K562 (cell line): ENCODE data around the gene IGDCC3. TPM values are rescaled to one million over a fixed set of nuclear protein-coding genes. Genes with fewer than 3 reads are reported as not detected.
A peak's percentile ranks its signal among the peaks of the same experiment; 100 is the strongest.

Experiments
- ATF1 ChIP-seq, 2 experiments: fragments of 450-650 bp in 1 of 2; IDR thresholded peaks; 2 replicates each; pipeline ENCODE4 v1.6.1; 2016; ENCODE audit warnings: missing compliant biosample characterization in 1 of 2, missing genetic modification characterization in 1 of 2
- DACH1 ChIP-seq: fragments of 450-650 bp; IDR thresholded peaks from 2 replicates; pipeline ENCODE4 v1.6.1; 2018; ENCODE audit not compliant: partially characterized antibody
- ILF3 ChIP-seq: fragments of 450-650 bp; IDR thresholded peaks from 2 replicates; pipeline ENCODE4 v1.6.1; 2018; ENCODE audit warnings: antibody characterized with exemption, mild to moderate bottlenecking, moderate library complexity, borderline replicate concordance
- PTTG1 ChIP-seq: fragments of 450-650 bp; IDR thresholded peaks from 2 replicates; pipeline ENCODE4 v1.6.1; 2016; ENCODE audit warnings: low read depth, mild to moderate bottlenecking, missing genetic modification characterization, missing compliant biosample characterization
- TBL1XR1 ChIP-seq, 2 experiments: IDR thresholded peaks; 2 replicates each; pipeline ENCODE4 v1.6.1; 2012; ENCODE audit warnings: improper control_type of control experiment in 2 of 2, low read length in 2 of 2, mild to moderate bottlenecking in 1 of 2
- ZFP36 ChIP-seq: fragments of 150-350 bp; IDR thresholded peaks from 2 replicates; pipeline ENCODE4 v1.6.1; 2018; ENCODE audit warnings: low read length, low read depth; ENCODE audit not compliant: partially characterized antibody
- polyA plus RNA-seq, 8 experiments: library from polyadenylated mRNA; depleted of rRNA in 4 of 8; stranded (reverse) in 5 of 8; unstranded in 3 of 8; fragments of >200 nt; fragmentation: Nextera tagmentation in 2 of 8; fragmentation: Illumina TruSeq in 1 of 8; extraction: Ambion mirVana in 2 of 8; extraction: Trizol in 1 of 8; gene quantifications; 2 replicates each; pipeline versions ENCODE4 v1.2.1 to v1.2.3, GENCODE V29; 2011 to 2014; ENCODE audit warnings: inconsistent platforms in 1 of 8, missing spikeins in 1 of 8
- total RNA-seq, 7 experiments: library from RNA; depleted of rRNA in 6 of 7; stranded (reverse); fragments of >200 nt in 6 of 7; fragmentation: Illumina TruSeq in 2 of 7; extraction: Trizol in 2 of 7; gene quantifications; 2 replicates each; pipeline versions ENCODE4 v1.2.1 to v1.2.3, GENCODE V29; 2011 to 2021; ENCODE audit warnings: low replicate concordance in 1 of 7
- TF ChIP-seq, protein P1 (sequence below): fragments of 450-650 bp; IDR thresholded peaks from 2 replicates; pipeline ENCODE4 v1.6.1; 2016; ENCODE audit warnings: mild to moderate bottlenecking, moderate library complexity
- TF ChIP-seq, protein P2 (sequence below): conservative IDR thresholded peaks from 2 replicates; pipeline ENCODE4 v1.6.1; 2011; ENCODE audit warnings: low read depth, mild to moderate bottlenecking, low read length; ENCODE audit not compliant: control insufficient read depth
- TF ChIP-seq, protein P3 (sequence below), 2 experiments: fragments of 150-350 bp in 1 of 2; IDR thresholded peaks; 2 replicates each; pipeline ENCODE4 v1.6.1; 2012 to 2016; ENCODE audit warnings: low read depth in 2 of 2, low read length in 2 of 2, mild to moderate bottlenecking in 1 of 2, moderate library complexity in 1 of 2

The IGDCC3 gene
- total and polyA plus RNA-seq, 9 of the 15 experiments (the other 6 are each of a cell fraction or from before 2014, with no cell fraction given) = not detected

DNA sequence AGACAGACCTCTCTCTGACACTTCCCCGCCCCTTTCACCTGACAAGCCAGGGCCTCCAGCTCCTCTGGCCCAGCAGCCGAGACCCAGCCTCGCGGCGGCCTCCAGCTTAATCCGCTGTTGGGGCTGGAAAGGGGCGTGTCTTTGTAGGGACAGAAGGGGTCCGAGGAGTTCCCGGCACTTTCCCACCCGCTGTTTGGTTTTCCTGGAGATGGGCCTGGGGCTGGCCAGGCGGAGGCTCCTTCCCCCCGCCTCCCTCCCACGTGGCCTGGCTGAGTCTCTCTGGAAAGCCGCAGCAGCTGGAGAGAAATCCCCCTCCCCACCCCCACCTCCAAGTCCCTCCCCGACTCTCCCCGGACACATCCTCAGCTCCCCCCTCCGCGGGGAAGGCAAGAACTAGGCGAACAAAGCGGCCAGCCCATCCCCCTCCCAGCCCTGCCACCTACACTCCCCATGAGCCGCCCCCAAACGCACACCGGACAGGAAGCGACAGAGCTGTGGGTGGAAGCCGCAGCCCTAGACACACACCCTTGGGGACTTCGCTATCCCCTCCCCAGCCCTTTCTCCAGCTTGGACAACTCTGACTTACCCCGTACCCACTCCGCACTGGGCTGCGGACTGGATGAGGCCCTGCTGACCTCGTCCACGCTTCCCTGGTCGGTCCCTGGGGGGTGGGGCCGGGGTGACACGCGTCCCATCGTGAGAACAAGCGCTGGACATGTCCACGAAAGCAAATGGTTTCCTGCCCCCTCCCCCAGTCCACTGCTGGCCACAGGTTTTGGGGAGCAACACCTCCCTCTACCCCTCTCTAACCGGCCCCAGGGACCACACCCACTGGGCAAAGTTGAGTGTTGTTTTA is 43.8 kb upstream of the IGDCC3 start (continued):
- TF ChIP-seq, protein P1, sequence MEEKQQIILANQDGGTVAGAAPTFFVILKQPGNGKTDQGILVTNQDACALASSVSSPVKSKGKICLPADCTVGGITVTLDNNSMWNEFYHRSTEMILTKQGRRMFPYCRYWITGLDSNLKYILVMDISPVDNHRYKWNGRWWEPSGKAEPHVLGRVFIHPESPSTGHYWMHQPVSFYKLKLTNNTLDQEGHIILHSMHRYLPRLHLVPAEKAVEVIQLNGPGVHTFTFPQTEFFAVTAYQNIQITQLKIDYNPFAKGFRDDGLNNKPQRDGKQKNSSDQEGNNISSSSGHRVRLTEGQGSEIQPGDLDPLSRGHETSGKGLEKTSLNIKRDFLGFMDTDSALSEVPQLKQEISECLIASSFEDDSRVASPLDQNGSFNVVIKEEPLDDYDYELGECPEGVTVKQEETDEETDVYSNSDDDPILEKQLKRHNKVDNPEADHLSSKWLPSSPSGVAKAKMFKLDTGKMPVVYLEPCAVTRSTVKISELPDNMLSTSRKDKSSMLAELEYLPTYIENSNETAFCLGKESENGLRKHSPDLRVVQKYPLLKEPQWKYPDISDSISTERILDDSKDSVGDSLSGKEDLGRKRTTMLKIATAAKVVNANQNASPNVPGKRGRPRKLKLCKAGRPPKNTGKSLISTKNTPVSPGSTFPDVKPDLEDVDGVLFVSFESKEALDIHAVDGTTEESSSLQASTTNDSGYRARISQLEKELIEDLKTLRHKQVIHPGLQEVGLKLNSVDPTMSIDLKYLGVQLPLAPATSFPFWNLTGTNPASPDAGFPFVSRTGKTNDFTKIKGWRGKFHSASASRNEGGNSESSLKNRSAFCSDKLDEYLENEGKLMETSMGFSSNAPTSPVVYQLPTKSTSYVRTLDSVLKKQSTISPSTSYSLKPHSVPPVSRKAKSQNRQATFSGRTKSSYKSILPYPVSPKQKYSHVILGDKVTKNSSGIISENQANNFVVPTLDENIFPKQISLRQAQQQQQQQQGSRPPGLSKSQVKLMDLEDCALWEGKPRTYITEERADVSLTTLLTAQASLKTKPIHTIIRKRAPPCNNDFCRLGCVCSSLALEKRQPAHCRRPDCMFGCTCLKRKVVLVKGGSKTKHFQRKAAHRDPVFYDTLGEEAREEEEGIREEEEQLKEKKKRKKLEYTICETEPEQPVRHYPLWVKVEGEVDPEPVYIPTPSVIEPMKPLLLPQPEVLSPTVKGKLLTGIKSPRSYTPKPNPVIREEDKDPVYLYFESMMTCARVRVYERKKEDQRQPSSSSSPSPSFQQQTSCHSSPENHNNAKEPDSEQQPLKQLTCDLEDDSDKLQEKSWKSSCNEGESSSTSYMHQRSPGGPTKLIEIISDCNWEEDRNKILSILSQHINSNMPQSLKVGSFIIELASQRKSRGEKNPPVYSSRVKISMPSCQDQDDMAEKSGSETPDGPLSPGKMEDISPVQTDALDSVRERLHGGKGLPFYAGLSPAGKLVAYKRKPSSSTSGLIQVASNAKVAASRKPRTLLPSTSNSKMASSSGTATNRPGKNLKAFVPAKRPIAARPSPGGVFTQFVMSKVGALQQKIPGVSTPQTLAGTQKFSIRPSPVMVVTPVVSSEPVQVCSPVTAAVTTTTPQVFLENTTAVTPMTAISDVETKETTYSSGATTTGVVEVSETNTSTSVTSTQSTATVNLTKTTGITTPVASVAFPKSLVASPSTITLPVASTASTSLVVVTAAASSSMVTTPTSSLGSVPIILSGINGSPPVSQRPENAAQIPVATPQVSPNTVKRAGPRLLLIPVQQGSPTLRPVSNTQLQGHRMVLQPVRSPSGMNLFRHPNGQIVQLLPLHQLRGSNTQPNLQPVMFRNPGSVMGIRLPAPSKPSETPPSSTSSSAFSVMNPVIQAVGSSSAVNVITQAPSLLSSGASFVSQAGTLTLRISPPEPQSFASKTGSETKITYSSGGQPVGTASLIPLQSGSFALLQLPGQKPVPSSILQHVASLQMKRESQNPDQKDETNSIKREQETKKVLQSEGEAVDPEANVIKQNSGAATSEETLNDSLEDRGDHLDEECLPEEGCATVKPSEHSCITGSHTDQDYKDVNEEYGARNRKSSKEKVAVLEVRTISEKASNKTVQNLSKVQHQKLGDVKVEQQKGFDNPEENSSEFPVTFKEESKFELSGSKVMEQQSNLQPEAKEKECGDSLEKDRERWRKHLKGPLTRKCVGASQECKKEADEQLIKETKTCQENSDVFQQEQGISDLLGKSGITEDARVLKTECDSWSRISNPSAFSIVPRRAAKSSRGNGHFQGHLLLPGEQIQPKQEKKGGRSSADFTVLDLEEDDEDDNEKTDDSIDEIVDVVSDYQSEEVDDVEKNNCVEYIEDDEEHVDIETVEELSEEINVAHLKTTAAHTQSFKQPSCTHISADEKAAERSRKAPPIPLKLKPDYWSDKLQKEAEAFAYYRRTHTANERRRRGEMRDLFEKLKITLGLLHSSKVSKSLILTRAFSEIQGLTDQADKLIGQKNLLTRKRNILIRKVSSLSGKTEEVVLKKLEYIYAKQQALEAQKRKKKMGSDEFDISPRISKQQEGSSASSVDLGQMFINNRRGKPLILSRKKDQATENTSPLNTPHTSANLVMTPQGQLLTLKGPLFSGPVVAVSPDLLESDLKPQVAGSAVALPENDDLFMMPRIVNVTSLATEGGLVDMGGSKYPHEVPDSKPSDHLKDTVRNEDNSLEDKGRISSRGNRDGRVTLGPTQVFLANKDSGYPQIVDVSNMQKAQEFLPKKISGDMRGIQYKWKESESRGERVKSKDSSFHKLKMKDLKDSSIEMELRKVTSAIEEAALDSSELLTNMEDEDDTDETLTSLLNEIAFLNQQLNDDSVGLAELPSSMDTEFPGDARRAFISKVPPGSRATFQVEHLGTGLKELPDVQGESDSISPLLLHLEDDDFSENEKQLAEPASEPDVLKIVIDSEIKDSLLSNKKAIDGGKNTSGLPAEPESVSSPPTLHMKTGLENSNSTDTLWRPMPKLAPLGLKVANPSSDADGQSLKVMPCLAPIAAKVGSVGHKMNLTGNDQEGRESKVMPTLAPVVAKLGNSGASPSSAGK = 0 out of 2 replicates have a peak, but pooled peaks have one; percentile 6
- TF ChIP-seq, protein P2, sequence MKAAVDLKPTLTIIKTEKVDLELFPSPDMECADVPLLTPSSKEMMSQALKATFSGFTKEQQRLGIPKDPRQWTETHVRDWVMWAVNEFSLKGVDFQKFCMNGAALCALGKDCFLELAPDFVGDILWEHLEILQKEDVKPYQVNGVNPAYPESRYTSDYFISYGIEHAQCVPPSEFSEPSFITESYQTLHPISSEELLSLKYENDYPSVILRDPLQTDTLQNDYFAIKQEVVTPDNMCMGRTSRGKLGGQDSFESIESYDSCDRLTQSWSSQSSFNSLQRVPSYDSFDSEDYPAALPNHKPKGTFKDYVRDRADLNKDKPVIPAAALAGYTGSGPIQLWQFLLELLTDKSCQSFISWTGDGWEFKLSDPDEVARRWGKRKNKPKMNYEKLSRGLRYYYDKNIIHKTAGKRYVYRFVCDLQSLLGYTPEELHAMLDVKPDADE = no peak
- TF ChIP-seq ZFP36 (no peak), PTTG1 (tag) (no peak), TBL1XR1 (IDR thresholded peaks at IDR 0.05; ENCODE audit: low read length in 2 of 2) (no peak), ATF1 (CRISPR knock-in tag; IDR thresholded peaks at IDR 0.05) (no peak), ATF1 (tag; IDR thresholded peaks at IDR 0.05) (no peak), DACH1 (no peak), ILF3 (no peak)
- TF ChIP-seq, protein P3, sequence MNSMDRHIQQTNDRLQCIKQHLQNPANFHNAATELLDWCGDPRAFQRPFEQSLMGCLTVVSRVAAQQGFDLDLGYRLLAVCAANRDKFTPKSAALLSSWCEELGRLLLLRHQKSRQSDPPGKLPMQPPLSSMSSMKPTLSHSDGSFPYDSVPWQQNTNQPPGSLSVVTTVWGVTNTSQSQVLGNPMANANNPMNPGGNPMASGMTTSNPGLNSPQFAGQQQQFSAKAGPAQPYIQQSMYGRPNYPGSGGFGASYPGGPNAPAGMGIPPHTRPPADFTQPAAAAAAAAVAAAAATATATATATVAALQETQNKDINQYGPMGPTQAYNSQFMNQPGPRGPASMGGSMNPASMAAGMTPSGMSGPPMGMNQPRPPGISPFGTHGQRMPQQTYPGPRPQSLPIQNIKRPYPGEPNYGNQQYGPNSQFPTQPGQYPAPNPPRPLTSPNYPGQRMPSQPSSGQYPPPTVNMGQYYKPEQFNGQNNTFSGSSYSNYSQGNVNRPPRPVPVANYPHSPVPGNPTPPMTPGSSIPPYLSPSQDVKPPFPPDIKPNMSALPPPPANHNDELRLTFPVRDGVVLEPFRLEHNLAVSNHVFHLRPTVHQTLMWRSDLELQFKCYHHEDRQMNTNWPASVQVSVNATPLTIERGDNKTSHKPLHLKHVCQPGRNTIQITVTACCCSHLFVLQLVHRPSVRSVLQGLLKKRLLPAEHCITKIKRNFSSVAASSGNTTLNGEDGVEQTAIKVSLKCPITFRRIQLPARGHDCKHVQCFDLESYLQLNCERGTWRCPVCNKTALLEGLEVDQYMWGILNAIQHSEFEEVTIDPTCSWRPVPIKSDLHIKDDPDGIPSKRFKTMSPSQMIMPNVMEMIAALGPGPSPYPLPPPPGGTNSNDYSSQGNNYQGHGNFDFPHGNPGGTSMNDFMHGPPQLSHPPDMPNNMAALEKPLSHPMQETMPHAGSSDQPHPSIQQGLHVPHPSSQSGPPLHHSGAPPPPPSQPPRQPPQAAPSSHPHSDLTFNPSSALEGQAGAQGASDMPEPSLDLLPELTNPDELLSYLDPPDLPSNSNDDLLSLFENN (IDR thresholded peaks at IDR 0.05; ENCODE audit: low read depth in 2 of 2, low read length in 2 of 2) = no peak
